ENCODE results near the gene PIP5K1C. TPM values are rescaled to one million over a fixed set of nuclear protein-coding genes. Genes with fewer than 3 reads are reported as not detected.

Gene PIP5K1C
- polyA plus RNA-seq, 1 donor: 23.0 TPM

DNA sequence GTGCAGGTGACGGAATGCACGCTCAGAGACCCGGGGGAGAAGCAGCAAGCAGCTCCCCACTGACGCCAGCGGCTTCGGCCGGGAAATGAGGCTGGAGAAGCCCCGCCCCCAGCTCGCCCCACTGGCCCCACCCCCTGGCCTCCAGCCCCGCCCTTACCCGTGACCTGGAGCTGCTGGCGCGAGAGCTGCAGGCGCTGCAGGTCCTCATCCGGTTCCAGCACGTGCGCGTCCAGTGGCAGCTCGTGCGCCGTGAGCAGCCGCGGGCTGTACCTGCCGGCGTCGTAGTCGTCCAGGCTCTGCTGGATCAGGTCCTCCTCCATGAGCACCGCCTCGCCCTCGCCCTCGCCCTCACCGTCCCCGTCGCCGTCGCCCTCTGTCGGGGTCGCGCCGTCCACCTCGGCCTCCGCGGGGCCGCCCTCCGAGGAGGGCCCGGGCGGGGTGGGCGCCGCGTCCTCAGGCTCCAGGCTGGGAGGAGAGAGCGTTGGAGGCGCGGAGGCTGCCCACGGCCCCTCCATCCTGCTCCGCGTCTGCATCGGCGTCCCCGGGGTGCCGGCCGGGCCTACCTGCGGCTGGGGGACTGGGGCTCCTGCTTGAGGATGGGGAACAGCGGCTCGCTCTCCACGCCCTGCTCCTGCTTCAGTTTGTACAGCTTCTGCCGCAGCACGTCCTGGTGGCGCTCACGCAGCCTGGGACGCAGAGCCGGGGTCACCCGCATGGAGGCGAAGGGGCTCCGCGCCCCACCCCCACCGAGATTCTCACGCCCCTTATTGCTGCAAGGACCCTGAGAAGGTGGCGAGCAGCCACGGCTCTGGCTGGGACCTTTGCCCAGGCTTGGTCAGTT lies 87.1 kb downstream of the PIP5K1C start:
- Histone ChIP-seq H3K9me3 (ENCODE audit: control insufficient read depth, low read depth, low read length) (peaks cover 20% of the 10 kb centered on the region), H3K36me3 (ENCODE audit: control insufficient read depth, insufficient read depth, low read length) (peaks cover 39% of the 10 kb centered on the region), H3K27me3 (ENCODE audit: control insufficient read depth, insufficient read depth, low read length) (no peaks in the 10 kb centered on the region), H3K4me1 (ENCODE audit: control insufficient read depth, insufficient read depth, low read length) (peaks cover 3% of the 10 kb centered on the region), H3K4me3 (ENCODE audit: low read length) (no peak overlapping the region), H3K27ac (ENCODE audit: low read length) (no peak overlapping the region)
- no peak for DNase-seq
- WGBS (ENCODE audit: insufficient coverage, low lambda C conversion rate): no CpG with 5 or more reads among the region's 79 CpGs

DNA sequence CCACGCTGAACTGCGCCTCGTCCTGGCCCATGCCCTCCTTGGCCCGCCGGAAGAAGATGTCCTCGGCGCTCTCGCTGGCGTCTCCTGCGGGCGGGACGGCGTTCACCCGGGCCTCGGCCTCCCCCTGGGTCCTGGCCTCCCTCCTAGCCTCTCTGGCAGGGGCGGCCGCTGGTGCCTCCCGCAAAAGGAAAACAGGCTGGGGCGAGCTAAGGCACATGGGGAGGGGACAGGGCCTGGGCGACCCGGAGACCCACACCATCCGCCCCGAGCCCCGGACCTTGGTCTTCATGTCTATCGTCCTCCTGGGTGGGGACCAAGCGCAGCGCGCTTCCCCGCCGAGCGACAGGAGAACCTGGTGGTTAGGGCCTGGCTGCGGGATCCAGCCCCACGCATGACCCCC lies 87.9 kb downstream of the PIP5K1C start:
- H3K4me3 ChIP-seq (ENCODE audit: low read length): no peak overlapping the region
- peaks cover 3% of the 10 kb centered on the region for H3K4me1 ChIP-seq (ENCODE audit: control insufficient read depth, insufficient read depth, low read length)
- H3K36me3 ChIP-seq (ENCODE audit: control insufficient read depth, insufficient read depth, low read length): peaks cover 32% of the 10 kb centered on the region
- H3K9me3 ChIP-seq (ENCODE audit: control insufficient read depth, low read depth, low read length): peaks cover 20% of the 10 kb centered on the region
- H3K27ac ChIP-seq (ENCODE audit: low read length): no peak overlapping the region
- H3K27me3 ChIP-seq (ENCODE audit: control insufficient read depth, insufficient read depth, low read length): peaks cover 7% of the 10 kb centered on the region
- DNase-seq: no peak
- WGBS (ENCODE audit: insufficient coverage, low lambda C conversion rate): no CpG with 5 or more reads among the region's 33 CpGs

DNA sequence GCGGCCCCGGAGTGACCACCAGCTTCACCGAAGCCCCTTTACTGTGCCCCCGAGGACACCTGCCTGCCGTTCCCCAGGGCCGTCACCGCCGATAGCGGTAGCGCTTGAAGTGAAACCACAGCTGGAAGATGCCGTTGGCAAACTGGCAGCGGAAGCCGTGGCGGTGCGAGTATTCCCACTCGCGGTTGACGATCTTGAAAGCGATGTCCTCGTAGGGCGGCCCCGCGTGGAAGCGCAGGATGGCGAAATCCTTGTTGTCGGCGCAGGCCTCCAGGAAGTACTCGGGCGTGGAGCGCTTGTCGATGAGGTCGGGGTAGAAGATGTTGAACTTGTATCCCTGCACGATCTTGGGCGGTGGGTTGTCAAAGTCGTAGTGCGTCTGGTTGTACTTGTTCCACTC lies 88.4 kb downstream of the PIP5K1C start:
- DNase-seq: no peak
- peaks cover 5% of the 10 kb centered on the region for H3K4me1 ChIP-seq (ENCODE audit: control insufficient read depth, insufficient read depth, low read length)
- no peak overlapping the region for H3K27ac ChIP-seq (ENCODE audit: low read length)
- H3K4me3 ChIP-seq (ENCODE audit: low read length): no peak overlapping the region
- H3K27me3 ChIP-seq (ENCODE audit: control insufficient read depth, insufficient read depth, low read length): peaks cover 12% of the 10 kb centered on the region
- WGBS (ENCODE audit: insufficient coverage, low lambda C conversion rate): no CpG with 5 or more reads among the region's 36 CpGs
- H3K9me3 ChIP-seq (ENCODE audit: control insufficient read depth, low read depth, low read length): peaks cover 20% of the 10 kb centered on the region
- H3K36me3 ChIP-seq (ENCODE audit: control insufficient read depth, insufficient read depth, low read length): peaks cover 32% of the 10 kb centered on the region

DNA sequence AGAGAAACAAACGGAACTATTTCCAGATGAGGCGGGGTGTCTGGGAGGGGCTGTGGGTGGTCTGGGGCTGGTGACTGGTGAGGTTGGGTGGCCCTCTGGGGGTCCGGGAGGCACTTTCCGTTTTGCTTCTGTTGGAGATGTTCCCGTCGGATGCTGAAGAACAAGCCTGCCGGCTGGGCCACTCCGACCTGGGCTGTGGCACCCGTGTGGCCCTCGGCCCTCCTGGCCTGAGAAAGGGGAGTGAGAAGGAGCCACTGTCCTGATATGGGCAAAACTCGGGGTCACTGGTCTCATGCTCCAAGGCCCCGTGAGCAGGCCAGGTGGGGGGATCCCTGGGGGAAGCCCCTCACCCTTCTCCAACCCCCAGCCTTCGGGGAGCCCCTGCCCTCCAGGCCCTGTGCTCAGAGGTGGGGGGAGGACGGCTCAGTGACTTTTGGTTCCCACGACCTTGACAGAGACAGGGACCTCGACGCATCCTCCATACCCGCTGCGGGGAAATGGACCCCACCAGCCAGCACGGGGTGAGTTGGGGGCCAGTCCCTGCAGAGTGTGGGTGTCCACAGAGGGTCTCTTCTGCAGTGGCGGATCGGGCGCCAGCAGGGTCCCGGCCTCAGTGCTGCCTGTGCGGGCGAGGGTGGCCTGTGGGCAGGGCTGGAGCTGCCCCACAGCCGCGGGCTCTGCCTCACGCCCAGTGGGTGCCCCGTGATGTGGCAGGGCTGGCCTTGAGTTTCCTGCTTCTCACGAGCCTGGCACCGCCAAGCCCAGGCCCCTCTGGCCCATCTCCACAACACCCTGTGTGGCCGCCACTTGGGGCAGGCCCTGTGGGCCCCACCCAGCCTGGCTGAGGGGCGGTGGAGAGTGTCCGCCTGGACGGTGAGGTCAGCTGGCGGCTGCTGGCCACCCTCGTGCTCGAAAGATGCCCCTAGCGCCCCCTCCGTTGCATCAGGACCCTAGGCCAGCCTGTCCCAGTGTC lies 89.2 kb downstream of the PIP5K1C start:
- WGBS (ENCODE audit: insufficient coverage, low lambda C conversion rate): no CpG with 5 or more reads among the region's 41 CpGs
- DNase-seq: no peak
- peaks cover 32% of the 10 kb centered on the region for H3K36me3 ChIP-seq (ENCODE audit: control insufficient read depth, insufficient read depth, low read length)
- peaks cover 17% of the 10 kb centered on the region for H3K27me3 ChIP-seq (ENCODE audit: control insufficient read depth, insufficient read depth, low read length)
- no peak overlapping the region for H3K27ac ChIP-seq (ENCODE audit: low read length)
- no peak overlapping the region for H3K4me3 ChIP-seq (ENCODE audit: low read length)
- peaks cover 7% of the 10 kb centered on the region for H3K4me1 ChIP-seq (ENCODE audit: control insufficient read depth, insufficient read depth, low read length)
- peaks cover 23% of the 10 kb centered on the region for H3K9me3 ChIP-seq (ENCODE audit: control insufficient read depth, low read depth, low read length)

DNA sequence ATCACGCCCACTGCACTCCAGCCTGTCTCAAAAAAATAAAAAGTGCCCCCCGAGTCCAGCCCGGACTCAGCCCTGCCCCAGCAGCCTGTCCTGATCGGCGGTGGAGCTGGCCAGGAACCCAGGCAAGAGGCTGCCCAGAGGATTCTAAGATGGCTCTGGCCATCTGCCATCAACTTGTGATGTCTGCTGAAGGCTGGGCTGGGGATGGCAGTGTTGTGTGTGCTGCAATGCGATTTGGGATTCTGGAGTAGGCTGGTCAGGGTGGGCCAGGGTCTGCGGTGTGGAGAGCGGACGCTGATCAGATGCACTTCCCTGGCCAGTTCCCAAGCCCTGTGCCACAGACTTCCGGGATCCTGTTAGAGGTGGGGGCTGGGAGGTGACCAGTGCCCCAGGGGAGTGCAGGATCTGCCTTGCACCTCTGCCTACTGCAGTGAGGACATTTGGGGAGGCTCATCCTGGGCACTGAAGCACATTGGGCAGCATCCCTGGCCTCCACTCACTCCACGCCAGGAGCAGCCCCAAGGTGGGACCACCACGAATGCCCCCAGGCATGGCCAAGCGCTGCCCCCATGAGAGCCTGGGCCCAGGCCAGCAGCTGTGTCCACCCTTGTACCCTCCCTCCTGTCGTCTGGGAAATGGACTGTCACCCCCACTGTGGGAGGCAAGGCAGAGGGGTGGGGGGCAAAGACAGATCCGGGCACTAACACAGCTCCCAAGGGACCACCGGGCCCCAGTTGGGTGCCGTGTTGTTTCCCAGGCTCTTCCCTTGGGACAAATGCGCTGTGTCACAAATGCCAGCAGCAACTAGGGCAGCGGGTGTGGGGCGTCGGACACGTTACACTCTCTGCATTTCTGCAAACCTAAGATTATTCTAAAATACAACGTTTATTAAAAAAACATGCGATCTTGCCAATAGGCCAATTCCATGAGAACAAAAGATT lies 90.2 kb downstream of the PIP5K1C start:
- H3K27me3 ChIP-seq (ENCODE audit: control insufficient read depth, insufficient read depth, low read length): peaks cover 24% of the 10 kb centered on the region
- H3K4me1 ChIP-seq (ENCODE audit: control insufficient read depth, insufficient read depth, low read length): peaks cover 8% of the 10 kb centered on the region
- peaks cover 24% of the 10 kb centered on the region for H3K36me3 ChIP-seq (ENCODE audit: control insufficient read depth, insufficient read depth, low read length)
- H3K9me3 ChIP-seq (ENCODE audit: control insufficient read depth, low read depth, low read length): peaks cover 25% of the 10 kb centered on the region
- DNase-seq: no peak
- WGBS (ENCODE audit: insufficient coverage, low lambda C conversion rate): 100% methylated on average over 1 of the region's 24 CpGs
- no peak overlapping the region for H3K4me3 ChIP-seq (ENCODE audit: low read length)
- no peak overlapping the region for H3K27ac ChIP-seq (ENCODE audit: low read length)

DNA sequence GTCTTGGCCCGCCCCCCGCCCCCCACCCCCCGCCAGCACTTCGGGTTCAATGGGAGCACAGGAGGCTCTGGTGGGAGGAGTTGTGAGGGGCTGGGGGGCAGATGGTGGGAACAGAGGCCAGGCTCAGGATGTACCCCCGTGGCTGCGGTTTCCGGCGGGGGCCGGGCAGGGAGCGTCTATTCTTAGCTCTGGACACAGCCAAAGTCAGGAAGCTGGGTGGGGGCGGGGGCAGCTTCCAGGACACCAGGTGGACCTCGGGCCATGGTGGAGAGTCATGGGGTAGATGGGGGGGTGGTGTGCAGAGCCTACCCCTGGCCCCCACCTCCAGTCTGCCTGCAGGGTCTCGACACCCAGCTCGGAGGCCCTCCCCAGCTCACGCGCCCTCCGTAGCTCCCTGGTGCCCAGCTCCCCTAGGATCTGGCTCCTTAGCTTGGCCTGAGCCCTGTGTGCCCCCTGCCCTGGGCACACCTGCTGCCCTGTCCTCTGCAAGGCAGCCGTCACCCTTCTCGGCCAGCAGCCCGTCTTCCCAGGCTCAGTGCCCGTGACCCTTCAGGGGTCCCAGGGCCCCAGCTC lies 91.4 kb downstream of the PIP5K1C start:
- H3K36me3 ChIP-seq (ENCODE audit: control insufficient read depth, insufficient read depth, low read length): peaks cover 20% of the 10 kb centered on the region
- WGBS (ENCODE audit: insufficient coverage, low lambda C conversion rate): no CpG with 5 or more reads among the region's 21 CpGs
- H3K4me1 ChIP-seq (ENCODE audit: control insufficient read depth, insufficient read depth, low read length): peaks cover 14% of the 10 kb centered on the region
- no peak overlapping the region for H3K27ac ChIP-seq (ENCODE audit: low read length)
- DNase-seq: no peak
- H3K4me3 ChIP-seq (ENCODE audit: low read length): no peak overlapping the region
- H3K27me3 ChIP-seq (ENCODE audit: control insufficient read depth, insufficient read depth, low read length): peaks cover 29% of the 10 kb centered on the region
- H3K9me3 ChIP-seq (ENCODE audit: control insufficient read depth, low read depth, low read length): peaks cover 25% of the 10 kb centered on the region

DNA sequence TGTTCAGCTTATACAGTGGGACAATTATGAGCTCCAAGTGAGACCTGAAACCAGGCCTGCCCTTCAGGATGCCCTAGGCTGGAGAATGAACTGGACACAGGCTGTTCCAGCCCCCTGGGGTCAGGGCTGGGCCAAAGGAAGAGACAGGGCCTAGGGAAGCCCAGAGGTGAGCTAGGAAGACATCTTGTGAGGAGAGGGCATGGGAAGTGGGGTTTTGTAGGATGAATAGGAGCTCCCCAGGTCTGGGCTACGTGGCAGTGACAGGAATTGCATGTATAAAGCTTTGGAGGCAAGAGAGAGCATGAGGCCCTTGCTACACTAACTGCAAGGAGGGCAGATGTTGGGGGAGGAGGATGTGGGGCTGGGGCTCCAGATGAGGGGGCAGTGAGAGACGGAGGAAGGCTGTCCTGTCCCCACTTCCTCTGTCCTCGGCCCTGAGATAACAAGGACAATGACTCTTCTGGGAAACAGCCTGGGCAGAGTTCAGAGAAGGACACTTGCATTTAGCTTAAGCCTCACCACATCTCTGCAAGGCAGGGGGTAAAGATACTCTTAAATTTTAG lies 92.1 kb downstream of the PIP5K1C start:
- H3K4me3 ChIP-seq (ENCODE audit: low read length): no peak overlapping the region
- peaks cover 21% of the 10 kb centered on the region for H3K9me3 ChIP-seq (ENCODE audit: control insufficient read depth, low read depth, low read length)
- DNase-seq: no peak
- peaks cover 20% of the 10 kb centered on the region for H3K36me3 ChIP-seq (ENCODE audit: control insufficient read depth, insufficient read depth, low read length)
- H3K27me3 ChIP-seq (ENCODE audit: control insufficient read depth, insufficient read depth, low read length): peaks cover 29% of the 10 kb centered on the region
- H3K27ac ChIP-seq (ENCODE audit: low read length): no peak overlapping the region
- H3K4me1 ChIP-seq (ENCODE audit: control insufficient read depth, insufficient read depth, low read length): peaks cover 11% of the 10 kb centered on the region
- no CpG with 5 or more reads among the region's 3 CpGs for WGBS (ENCODE audit: insufficient coverage, low lambda C conversion rate)

DNA sequence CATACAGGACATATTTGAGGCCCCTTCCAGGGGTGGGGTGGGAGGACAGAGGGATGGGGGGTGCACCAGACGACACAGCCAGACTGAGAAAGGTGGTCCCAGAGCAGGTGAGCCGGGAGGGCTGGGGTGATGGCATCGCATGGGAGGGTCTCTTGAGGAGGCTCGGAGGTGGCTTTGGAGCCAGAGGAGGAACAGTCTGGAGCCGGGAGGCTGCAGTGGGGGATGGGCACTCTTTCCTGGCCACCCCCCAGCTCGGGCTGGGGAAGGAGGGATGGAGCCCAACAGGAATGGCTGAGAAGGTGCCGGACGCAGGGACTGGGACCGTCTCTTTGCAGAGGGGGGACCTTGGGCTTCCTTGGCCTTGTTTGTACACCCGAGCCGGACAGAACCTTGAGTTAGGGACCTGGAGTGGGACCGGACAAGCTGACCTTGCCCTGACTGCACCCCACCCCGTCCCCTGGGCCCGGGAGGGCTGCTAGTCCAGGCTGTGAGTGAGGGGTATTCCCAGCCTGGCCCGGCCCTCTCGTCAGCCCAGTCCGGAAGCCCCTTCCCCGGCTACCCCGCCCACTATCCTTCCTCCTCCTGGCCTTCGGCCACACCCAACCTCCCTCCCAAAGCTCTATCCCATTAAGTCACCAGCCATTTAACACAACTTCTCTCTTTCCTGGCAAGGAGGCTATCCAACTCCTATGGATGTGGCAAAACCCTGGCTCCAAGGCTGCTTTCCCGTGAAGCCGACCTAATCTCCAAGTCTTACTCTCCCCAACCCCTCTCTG lies 92.8 kb downstream of the PIP5K1C start:
- Histone ChIP-seq H3K4me3 (ENCODE audit: low read length) (peak overlapping the region; percentile 23), H3K9me3 (ENCODE audit: control insufficient read depth, low read depth, low read length) (peaks cover 21% of the 10 kb centered on the region), H3K36me3 (ENCODE audit: control insufficient read depth, insufficient read depth, low read length) (peaks cover 17% of the 10 kb centered on the region), H3K27ac (ENCODE audit: low read length) (peak overlapping the region; percentile 23), H3K27me3 (ENCODE audit: control insufficient read depth, insufficient read depth, low read length) (peaks cover 29% of the 10 kb centered on the region), H3K4me1 (ENCODE audit: control insufficient read depth, insufficient read depth, low read length) (peaks cover 11% of the 10 kb centered on the region)
- 20% methylated on average over 1 of the region's 22 CpGs for WGBS (ENCODE audit: insufficient coverage, low lambda C conversion rate)
- no peak for DNase-seq
